GM18508 (cell line): Measurements from ENCODE around the gene SMIM38.

ENCODE experiments used
- ATAC-seq: cut with Tn5 transposase; IDR thresholded peaks from one replicate; pipeline ENCODE4 v1.9.1; 2021; ENCODE audit warnings: moderate number of reproducible peaks; ENCODE audit not compliant: insufficient read depth, unreplicated experiment

The SMIM38 gene

GRCh38 chr11:69173331-69173730 lies 17.6 kb downstream of the SMIM38 start:
- no peak for ATAC-seq

- no peak for ATAC-seq
These were observed 18.3 kb downstream of the SMIM38 start for GRCh38 chr11:69173925-69174581.

GRCh38 chr11:69174841-69175240 lies 19.1 kb downstream of the SMIM38 start:
- ATAC-seq = no peak

- no peak for ATAC-seq
These were observed 23.2 kb downstream of the SMIM38 start for GRCh38 chr11:69178819-69179482.

GRCh38 chr11:69180226-69180625 lies 24.5 kb downstream of the SMIM38 start:
- ATAC-seq = no peak

- no peak for ATAC-seq
These were observed 25.0 kb downstream of the SMIM38 start for GRCh38 chr11:69180726-69181125.

GRCh38 chr11:69183613-69184012 lies 27.9 kb downstream of the SMIM38 start:
- no peak for ATAC-seq

- ATAC-seq = no peak
These were observed 30.9 kb downstream of the SMIM38 start for GRCh38 chr11:69186316-69187260.

GRCh38 chr11:69187540-69188065 lies 31.9 kb downstream of the SMIM38 start:
- ATAC-seq = no peak

GRCh38 chr11:69189059-69189458 lies 33.3 kb downstream of the SMIM38 start:
- no peak for ATAC-seq

- no peak for ATAC-seq
These were observed 35.2 kb downstream of the SMIM38 start for GRCh38 chr11:69190796-69191536.

GRCh38 chr11:69192301-69192721 lies 36.6 kb downstream of the SMIM38 start:
- no peak for ATAC-seq

- no peak for ATAC-seq
These were observed 37.4 kb downstream of the SMIM38 start for GRCh38 chr11:69193151-69193550.

GRCh38 chr11:69193629-69194028 lies 37.9 kb downstream of the SMIM38 start:
- no peak for ATAC-seq

- ATAC-seq = no peak
These were observed 38.7 kb downstream of the SMIM38 start for GRCh38 chr11:69194396-69194795.

- no peak for ATAC-seq
These were observed 39.2 kb downstream of the SMIM38 start for GRCh38 chr11:69194956-69195355.

- no peak for ATAC-seq
These were observed 40.4 kb downstream of the SMIM38 start for GRCh38 chr11:69195824-69196782.

- ATAC-seq = no peak
These were observed 41.0 kb downstream of the SMIM38 start for GRCh38 chr11:69196783-69197169.
